ENCODE measurements around the gene CERS6. TPM values are rescaled to one million over a fixed set of nuclear protein-coding genes. Genes with fewer than 3 reads are reported as not detected.

Gene CERS6
- total and polyA plus RNA-seq, 10 of the 15 experiments (the other 5 are each of a cell fraction or from before 2014, with no cell fraction given): 1.3 to 20.4 (median 14.1) TPM

DNA sequence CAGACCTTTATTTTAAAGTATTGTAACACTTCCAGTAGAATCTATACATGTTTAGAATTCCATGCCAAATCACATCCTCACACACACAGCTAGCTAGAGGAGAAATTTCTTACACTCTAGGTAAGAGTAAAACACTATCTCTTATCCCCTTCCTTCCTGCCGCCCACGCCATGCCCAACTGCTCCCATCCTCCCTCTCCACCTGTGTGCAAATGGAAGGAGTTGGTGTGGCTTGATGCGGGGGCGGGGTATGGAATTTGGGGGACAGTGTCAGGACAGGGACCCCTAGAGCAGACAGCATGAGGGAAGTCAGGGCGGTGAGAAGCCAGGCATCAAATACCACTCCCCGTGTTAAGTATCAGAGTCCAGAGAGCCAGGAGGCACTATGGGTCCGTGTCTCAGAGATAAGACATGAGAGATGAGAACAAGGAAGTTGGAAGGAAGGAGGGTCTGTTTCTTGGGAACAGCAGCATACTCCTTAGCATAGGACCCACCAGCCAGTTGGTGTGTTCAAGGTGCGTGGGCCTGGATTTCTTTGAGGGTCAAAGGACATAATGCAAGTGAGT, 297.8 kb downstream of the CERS6 start:
- BruUV-seq (replicated peaks): no TSS peak
- Histone ChIP-seq H3K4me1 (ENCODE audit: control insufficient read depth, insufficient read depth, low read length) (peaks cover 10% of the 10 kb centered on the region), H3K4me2 (ENCODE audit: control insufficient read depth, insufficient read depth) (no peak overlapping the region), H3K9ac (ENCODE audit: control insufficient read depth, insufficient read depth, low read length) (no peak overlapping the region), H3K4me3 (no peak overlapping the region), H3K79me2 (ENCODE audit: control insufficient read depth, insufficient read depth, low read length) (no peaks in the 10 kb centered on the region), H3K27me3 (replicated peaks in 1 of 2; ENCODE audit: control insufficient read depth in 2 of 2, insufficient read depth in 2 of 2, low read length in 1 of 2) (no peaks in the 10 kb centered on the region), H3K9me3 (replicated peaks; ENCODE audit: control insufficient read depth, insufficient read depth, low read length) (no peaks in the 10 kb centered on the region), H2AFZ (ENCODE audit: control insufficient read depth, low read depth, low read length) (no peak overlapping the region), H3K36me3 (ENCODE audit: control insufficient read depth in 2 of 2, insufficient read depth in 2 of 2, low read length in 1 of 2) (no peaks in the 10 kb centered on the region; a peak in 2 of 4 replicates), H3K27ac (ENCODE audit: control insufficient read depth, insufficient read depth) (no peak overlapping the region), H4K20me1 (ENCODE audit: control insufficient read depth, insufficient read depth) (no peaks in the 10 kb centered on the region)
- 95% methylated on average over 8 of the region's 8 CpGs for WGBS (ENCODE audit: insufficient coverage, insufficient replicate concordance, low lambda C conversion rate, missing lambda C conversion rate)
- no peak for DNase-seq (ENCODE audit: low read depth, low spot score)
- in situ Hi-C loops (cut with MboI): no loop called here
- no peak for ATAC-seq
- ChIA-PET POLR2A (no interaction called here), SMC1A (ENCODE audit: uncharacterized antibody, unreplicated experiment) (interaction anchor here (0.9 kb wide), 1 partner anchor 117 kb away, joined by 3 read pairs; no protein-coding TSS in a partner anchor), RAD21 (ENCODE audit: unreplicated experiment) (interaction anchor here (1.4 kb wide), 1 partner anchor 407 kb away, joined by 5 read pairs; no protein-coding TSS in a partner anchor), CTCF (no interaction called here)
- no peak for FAIRE-seq
- intact Hi-C loops (cut with micrococcal nuclease; ENCODE audit: unreplicated experiment): no loop called here
- TF ChIP-seq, protein P1, sequence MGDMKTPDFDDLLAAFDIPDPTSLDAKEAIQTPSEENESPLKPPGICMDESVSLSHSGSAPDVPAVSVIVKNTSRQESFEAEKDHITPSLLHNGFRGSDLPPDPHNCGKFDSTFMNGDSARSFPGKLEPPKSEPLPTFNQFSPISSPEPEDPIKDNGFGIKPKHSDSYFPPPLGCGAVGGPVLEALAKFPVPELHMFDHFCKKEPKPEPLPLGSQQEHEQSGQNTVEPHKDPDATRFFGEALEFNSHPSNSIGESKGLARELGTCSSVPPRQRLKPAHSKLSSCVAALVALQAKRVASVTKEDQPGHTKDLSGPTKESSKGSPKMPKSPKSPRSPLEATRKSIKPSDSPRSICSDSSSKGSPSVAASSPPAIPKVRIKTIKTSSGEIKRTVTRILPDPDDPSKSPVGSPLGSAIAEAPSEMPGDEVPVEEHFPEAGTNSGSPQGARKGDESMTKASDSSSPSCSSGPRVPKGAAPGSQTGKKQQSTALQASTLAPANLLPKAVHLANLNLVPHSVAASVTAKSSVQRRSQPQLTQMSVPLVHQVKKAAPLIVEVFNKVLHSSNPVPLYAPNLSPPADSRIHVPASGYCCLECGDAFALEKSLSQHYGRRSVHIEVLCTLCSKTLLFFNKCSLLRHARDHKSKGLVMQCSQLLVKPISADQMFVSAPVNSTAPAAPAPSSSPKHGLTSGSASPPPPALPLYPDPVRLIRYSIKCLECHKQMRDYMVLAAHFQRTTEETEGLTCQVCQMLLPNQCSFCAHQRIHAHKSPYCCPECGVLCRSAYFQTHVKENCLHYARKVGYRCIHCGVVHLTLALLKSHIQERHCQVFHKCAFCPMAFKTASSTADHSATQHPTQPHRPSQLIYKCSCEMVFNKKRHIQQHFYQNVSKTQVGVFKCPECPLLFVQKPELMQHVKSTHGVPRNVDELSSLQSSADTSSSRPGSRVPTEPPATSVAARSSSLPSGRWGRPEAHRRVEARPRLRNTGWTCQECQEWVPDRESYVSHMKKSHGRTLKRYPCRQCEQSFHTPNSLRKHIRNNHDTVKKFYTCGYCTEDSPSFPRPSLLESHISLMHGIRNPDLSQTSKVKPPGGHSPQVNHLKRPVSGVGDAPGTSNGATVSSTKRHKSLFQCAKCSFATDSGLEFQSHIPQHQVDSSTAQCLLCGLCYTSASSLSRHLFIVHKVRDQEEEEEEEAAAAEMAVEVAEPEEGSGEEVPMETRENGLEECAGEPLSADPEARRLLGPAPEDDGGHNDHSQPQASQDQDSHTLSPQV (IDR thresholded peaks at IDR 0.05): no peak
- TF ChIP-seq, protein P2, sequence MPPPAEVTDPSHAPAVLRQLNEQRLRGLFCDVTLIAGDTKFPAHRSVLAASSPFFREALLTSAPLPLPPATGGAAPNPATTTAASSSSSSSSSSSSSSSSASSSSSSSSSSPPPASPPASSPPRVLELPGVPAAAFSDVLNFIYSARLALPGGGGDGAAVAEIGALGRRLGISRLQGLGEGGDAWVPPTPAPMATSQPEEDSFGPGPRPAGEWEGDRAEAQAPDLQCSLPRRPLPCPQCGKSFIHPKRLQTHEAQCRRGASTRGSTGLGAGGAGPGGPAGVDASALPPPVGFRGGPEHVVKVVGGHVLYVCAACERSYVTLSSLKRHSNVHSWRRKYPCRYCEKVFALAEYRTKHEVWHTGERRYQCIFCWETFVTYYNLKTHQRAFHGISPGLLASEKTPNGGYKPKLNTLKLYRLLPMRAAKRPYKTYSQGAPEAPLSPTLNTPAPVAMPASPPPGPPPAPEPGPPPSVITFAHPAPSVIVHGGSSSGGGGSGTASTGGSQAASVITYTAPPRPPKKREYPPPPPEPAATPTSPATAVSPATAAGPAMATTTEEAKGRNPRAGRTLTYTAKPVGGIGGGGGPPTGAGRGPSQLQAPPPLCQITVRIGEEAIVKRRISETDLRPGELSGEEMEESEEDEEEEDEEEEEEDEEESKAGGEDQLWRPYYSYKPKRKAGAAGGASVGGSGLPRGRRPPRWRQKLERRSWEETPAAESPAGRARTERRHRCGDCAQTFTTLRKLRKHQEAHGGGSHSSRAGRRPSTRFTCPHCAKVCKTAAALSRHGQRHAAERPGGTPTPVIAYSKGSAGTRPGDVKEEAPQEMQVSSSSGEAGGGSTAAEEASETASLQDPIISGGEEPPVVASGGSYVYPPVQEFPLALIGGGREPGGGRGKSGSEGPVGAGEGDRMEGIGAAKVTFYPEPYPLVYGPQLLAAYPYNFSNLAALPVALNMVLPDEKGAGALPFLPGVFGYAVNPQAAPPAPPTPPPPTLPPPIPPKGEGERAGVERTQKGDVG (CRISPR knock-in tag; IDR thresholded peaks at IDR 0.05): no peak
- TF ChIP-seq SIN3A (IDR thresholded peaks at IDR 0.05; ENCODE audit: low read depth, low read length): no peak
- TF ChIP-seq, protein P3, sequence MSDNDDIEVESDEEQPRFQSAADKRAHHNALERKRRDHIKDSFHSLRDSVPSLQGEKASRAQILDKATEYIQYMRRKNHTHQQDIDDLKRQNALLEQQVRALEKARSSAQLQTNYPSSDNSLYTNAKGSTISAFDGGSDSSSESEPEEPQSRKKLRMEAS (IDR thresholded peaks at IDR 0.05; ENCODE audit: low read depth, low read length): no peak
- TF ChIP-seq KAT2A (conservative IDR thresholded peaks at IDR 0.05; ENCODE audit: control insufficient read depth, low read depth, low read length): no peak
- TF ChIP-seq GATAD2B (conservative IDR thresholded peaks at IDR 0.05; ENCODE audit: low read depth): no peak
- TF ChIP-seq EP300 (IDR thresholded peaks at IDR 0.05; ENCODE audit: borderline replicate concordance in 1 of 2, control insufficient read depth in 1 of 2, low read depth in 2 of 2, low read length in 2 of 2): no peak
- TF ChIP-seq, protein P4, sequence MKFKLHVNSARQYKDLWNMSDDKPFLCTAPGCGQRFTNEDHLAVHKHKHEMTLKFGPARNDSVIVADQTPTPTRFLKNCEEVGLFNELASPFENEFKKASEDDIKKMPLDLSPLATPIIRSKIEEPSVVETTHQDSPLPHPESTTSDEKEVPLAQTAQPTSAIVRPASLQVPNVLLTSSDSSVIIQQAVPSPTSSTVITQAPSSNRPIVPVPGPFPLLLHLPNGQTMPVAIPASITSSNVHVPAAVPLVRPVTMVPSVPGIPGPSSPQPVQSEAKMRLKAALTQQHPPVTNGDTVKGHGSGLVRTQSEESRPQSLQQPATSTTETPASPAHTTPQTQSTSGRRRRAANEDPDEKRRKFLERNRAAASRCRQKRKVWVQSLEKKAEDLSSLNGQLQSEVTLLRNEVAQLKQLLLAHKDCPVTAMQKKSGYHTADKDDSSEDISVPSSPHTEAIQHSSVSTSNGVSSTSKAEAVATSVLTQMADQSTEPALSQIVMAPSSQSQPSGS (IDR thresholded peaks at IDR 0.05; ENCODE audit: low read length): no peak
- no peak for TF ChIP-seq ZNF384 (IDR thresholded peaks at IDR 0.05; ENCODE audit: borderline replicate concordance, low read depth, low read length)

Measured in GM12878 (cell line).